Measurements from ENCODE around the gene SYT17.

DNA sequence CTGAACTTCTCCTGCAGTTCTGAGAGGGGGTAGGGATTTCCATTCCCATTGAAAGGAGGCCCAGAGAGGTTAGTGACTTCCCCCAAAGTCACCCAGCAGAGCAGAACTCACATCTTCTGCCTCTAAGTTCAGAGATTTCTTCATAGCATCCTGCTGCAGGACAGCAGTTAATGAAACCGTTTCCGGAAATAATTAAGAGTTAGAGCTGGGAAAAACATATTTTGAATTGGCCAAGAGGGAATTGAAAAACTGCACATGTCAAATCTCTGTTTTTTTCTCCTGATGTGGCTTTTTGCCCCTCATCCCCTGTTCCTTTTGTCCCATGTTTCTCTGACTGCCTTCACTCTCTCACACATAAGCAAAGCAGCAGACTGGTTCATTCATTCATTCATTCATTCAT is 27.6 kb upstream of the SYT17 start:
- TF ChIP-seq CTCF (IDR thresholded peaks at IDR 0.05; ENCODE audit: low read depth, low read length, poor library complexity, severe bottlenecking), result no peak
- TF ChIP-seq EZH2phosphoT487 (IDR thresholded peaks at IDR 0.05; ENCODE audit: borderline replicate concordance, low read length), result no peak

Measured in DOHH2 (cell line).